SK-N-SH treated with all-trans-retinoic acid at 6 μM for 48 hours (cell line): ENCODE results near the gene HIVEP3.

ENCODE experiments used
- BACH2 ChIP-seq: fragments of 250-450 bp; sonication (Bioruptor Pico); IDR thresholded peaks from 2 replicates; pipeline ENCODE4 v1.9.0; 2021; ENCODE audit warnings: mild to moderate bottlenecking, borderline replicate concordance
- ZC3H10 ChIP-seq: fragments of 250-450 bp; sonication (Bioruptor Pico); IDR thresholded peaks from 2 replicates; pipeline ENCODE4 v1.5.1; 2021; ENCODE audit warnings: mild to moderate bottlenecking, moderate library complexity
- ZFP30 ChIP-seq: fragments of 450-650 bp; formaldehyde crosslinking; IDR thresholded peaks from 2 replicates; pipeline ENCODE4 v1.5.0; 2022; ENCODE audit warnings: mild to moderate bottlenecking, moderate library complexity
- ZNF70 ChIP-seq: fragments of 450-650 bp; formaldehyde crosslinking; IDR thresholded peaks from 2 replicates; pipeline ENCODE4 v1.5.0; 2020; ENCODE audit warnings: mild to moderate bottlenecking, moderate library complexity
- ZNF8 ChIP-seq: fragments of 450-650 bp; formaldehyde crosslinking; IDR thresholded peaks from 2 replicates; pipeline ENCODE4 v1.5.0; 2020; ENCODE audit warnings: mild to moderate bottlenecking, moderate library complexity
- TF ChIP-seq, protein P1 (sequence below): fragments of 250-450 bp; sonication (Bioruptor Pico); IDR thresholded peaks from 2 replicates; pipeline ENCODE4 v1.8.0; 2020; ENCODE audit warnings: mild to moderate bottlenecking, moderate library complexity, borderline replicate concordance
- TF ChIP-seq, protein P2 (sequence below): fragments of 250-450 bp; sonication (Bioruptor Pico); IDR thresholded peaks from 2 replicates; pipeline ENCODE4 v1.5.1; 2020; ENCODE audit warnings: low read depth, mild to moderate bottlenecking, moderate library complexity

DNA sequence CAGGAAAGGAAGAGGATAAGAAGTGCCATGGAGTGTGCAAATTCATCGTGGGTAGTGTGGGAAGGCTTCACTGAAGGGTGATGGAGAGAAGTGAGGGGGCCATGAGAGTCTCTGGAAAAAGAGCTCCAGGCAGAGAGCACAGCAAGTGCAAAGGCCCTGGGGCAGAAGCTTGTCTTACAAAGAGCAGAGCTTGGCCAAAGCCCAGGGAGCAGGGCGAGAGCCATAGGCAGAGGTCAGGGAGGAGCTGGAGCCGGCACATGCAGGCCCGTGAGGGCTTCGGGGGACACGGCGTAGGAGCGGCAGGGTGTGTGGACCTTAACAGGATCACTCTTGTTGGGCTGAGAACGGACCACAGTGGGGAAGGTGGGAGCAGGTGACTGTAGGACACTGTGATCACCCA, 350.5 kb downstream of the HIVEP3 start:
- TF ChIP-seq BACH2 (CRISPR knock-in tag) = no peak
- TF ChIP-seq ZFP30 (CRISPR knock-in tag) = no peak
- TF ChIP-seq, protein P1, sequence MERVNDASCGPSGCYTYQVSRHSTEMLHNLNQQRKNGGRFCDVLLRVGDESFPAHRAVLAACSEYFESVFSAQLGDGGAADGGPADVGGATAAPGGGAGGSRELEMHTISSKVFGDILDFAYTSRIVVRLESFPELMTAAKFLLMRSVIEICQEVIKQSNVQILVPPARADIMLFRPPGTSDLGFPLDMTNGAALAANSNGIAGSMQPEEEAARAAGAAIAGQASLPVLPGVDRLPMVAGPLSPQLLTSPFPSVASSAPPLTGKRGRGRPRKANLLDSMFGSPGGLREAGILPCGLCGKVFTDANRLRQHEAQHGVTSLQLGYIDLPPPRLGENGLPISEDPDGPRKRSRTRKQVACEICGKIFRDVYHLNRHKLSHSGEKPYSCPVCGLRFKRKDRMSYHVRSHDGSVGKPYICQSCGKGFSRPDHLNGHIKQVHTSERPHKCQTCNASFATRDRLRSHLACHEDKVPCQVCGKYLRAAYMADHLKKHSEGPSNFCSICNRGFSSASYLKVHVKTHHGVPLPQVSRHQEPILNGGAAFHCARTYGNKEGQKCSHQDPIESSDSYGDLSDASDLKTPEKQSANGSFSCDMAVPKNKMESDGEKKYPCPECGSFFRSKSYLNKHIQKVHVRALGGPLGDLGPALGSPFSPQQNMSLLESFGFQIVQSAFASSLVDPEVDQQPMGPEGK (CRISPR knock-in tag) = no peak
- no peak for TF ChIP-seq ZNF70 (CRISPR knock-in tag)
- TF ChIP-seq, protein P2, sequence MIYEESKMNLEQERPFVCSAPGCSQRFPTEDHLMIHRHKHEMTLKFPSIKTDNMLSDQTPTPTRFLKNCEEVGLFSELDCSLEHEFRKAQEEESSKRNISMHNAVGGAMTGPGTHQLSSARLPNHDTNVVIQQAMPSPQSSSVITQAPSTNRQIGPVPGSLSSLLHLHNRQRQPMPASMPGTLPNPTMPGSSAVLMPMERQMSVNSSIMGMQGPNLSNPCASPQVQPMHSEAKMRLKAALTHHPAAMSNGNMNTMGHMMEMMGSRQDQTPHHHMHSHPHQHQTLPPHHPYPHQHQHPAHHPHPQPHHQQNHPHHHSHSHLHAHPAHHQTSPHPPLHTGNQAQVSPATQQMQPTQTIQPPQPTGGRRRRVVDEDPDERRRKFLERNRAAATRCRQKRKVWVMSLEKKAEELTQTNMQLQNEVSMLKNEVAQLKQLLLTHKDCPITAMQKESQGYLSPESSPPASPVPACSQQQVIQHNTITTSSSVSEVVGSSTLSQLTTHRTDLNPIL = no peak
- TF ChIP-seq ZC3H10 (CRISPR knock-in tag) = no peak
- TF ChIP-seq ZNF8 (CRISPR knock-in tag) = no peak
